PC-3 (cell line): Measurements from ENCODE around the gene ABLIM1. TPM values are rescaled to one million over a fixed set of nuclear protein-coding genes. Genes with fewer than 3 reads are reported as not detected.

Experiments
- ATAC-seq: fragments of 200-7000 bp; cut with Tn5 transposase; 2 replicates; pipeline ENCODE4 v1.9.1; 2020; ENCODE audit warnings: mild to moderate bottlenecking, moderate library complexity
- BruUV-seq: library from RNA; stranded (reverse); fragments of 400-500 nt; replicated peaks from 2 replicates; lab custom pipeline; 2021; lab: Mats Ljungman, UMichigan
- CTCF ChIA-PET: fragments of 300-600 bp; sonication (Branson Sonifier 250); formaldehyde crosslinking; loops from one replicate; lab custom pipeline; 2022; ENCODE audit warnings: antibody characterized with exemption; lab: Charles Lee
- POLR2A ChIA-PET: fragments of 300-600 bp; sonication (Branson Sonifier 250); formaldehyde crosslinking; loops from one replicate; lab custom pipeline; 2022; ENCODE audit warnings: antibody characterized with exemption; ENCODE audit not compliant: unreplicated experiment; lab: Charles Lee
- DNase-seq: peaks from one replicate; pipeline ENCODE4 v3.0.0-alpha.2; 2015
- H2AFZ ChIP-seq: fragments of 300-600 bp; sonication (generic); 2 replicates; pipeline ENCODE4 v1.6.0; 2016; ENCODE audit warnings: antibody characterized with exemption, low read length
- H3F3A ChIP-seq: fragments of 300-600 bp; sonication (generic); one replicate; pipeline ENCODE4 v1.6.0; 2017; ENCODE audit warnings: antibody characterized with exemption, low read length, control low read depth, mild to moderate bottlenecking; ENCODE audit not compliant: unreplicated experiment
- H3K27ac ChIP-seq: fragments of 300-600 bp; sonication (generic); 2 replicates; pipeline ENCODE4 v1.5.1; 2016; ENCODE audit warnings: mild to moderate bottlenecking, low read length
- H3K27me3 ChIP-seq: fragments of 300-600 bp; sonication (generic); 2 replicates; pipeline ENCODE4 v1.6.1; 2016; ENCODE audit warnings: low read length, mixed read lengths
- H3K36me3 ChIP-seq: fragments of 300-600 bp; sonication (generic); 2 replicates; pipeline ENCODE4 v1.6.1; 2016; ENCODE audit warnings: low read depth, mixed run types, low read length, mixed read lengths
- H3K4me1 ChIP-seq: fragments of 300-600 bp; sonication (generic); 2 replicates; pipeline ENCODE4 v1.5.1; 2016; ENCODE audit warnings: low read length; ENCODE audit not compliant: insufficient read depth
- H3K4me2 ChIP-seq: fragments of 300-600 bp; sonication (generic); 2 replicates; pipeline ENCODE4 v1.6.0; 2016; ENCODE audit warnings: low read length
- H3K4me3 ChIP-seq: fragments of 300-600 bp; sonication (generic); 2 replicates; pipeline ENCODE4 v1.5.1; 2016; ENCODE audit warnings: mild to moderate bottlenecking, low read length, mixed read lengths
- H3K79me2 ChIP-seq: fragments of 300-600 bp; sonication (generic); 2 replicates; pipeline ENCODE4 v1.6.1; 2017; ENCODE audit warnings: low read length, mixed read lengths
- H3K9ac ChIP-seq: fragments of 300-600 bp; sonication (generic); 2 replicates; pipeline ENCODE4 v1.6.0; 2016; ENCODE audit warnings: mild to moderate bottlenecking, low read length
- H3K9me2 ChIP-seq: fragments of 300-600 bp; sonication (generic); replicated peaks from 2 replicates; pipeline ENCODE4 v1.6.1; 2016; ENCODE audit warnings: mixed run types, low read length, mixed read lengths
- H3K9me3 ChIP-seq: fragments of 300-600 bp; sonication (generic); 2 replicates; pipeline ENCODE4 v1.6.1; 2016; ENCODE audit warnings: low read length, mixed read lengths
- H4K20me1 ChIP-seq: fragments of 300-600 bp; sonication (generic); 2 replicates; pipeline ENCODE4 v1.6.1; 2016; ENCODE audit warnings: low read length, mixed read lengths
- CTCF ChIP-seq: fragments of 300-600 bp; sonication (generic); conservative IDR thresholded peaks from 2 replicates; pipeline ENCODE4 v1.5.1; 2017; ENCODE audit warnings: antibody characterized with exemption, low read depth, mild to moderate bottlenecking, low read length
- EZH2 ChIP-seq: fragments of 300-600 bp; sonication (generic); IDR thresholded peaks from one replicate; pipeline ENCODE4 v1.6.1; 2017; ENCODE audit warnings: antibody characterized with exemption, mild to moderate bottlenecking, low read length; ENCODE audit not compliant: unreplicated experiment
- EZH2phosphoT487 ChIP-seq: fragments of 300-600 bp; sonication (generic); IDR thresholded peaks from 2 replicates; pipeline ENCODE4 v1.6.1; 2018; ENCODE audit warnings: mild to moderate bottlenecking, antibody characterized with exemption, low read length, borderline replicate concordance
- intact Hi-C: fragments of 100-400 bp; cut with micrococcal nuclease; formaldehyde crosslinking; loops from 2 replicates; pipeline ENCODE4 v1.9.0; 2023
- total RNA-seq: library from RNA; depleted of rRNA; stranded (reverse); fragments of >200 nt; gene quantifications from 2 replicates; pipeline ENCODE4 v1.2.3, GENCODE V29; 2014

ABLIM1 gene
- total RNA-seq, 1 experiment from 2014 or later, result 12.3 TPM

GRCh38 chr10:114638821-114639625, 19.1 kb downstream of the ABLIM1 start:
- no peaks in the 10 kb centered on the region for H3K9me3 ChIP-seq
- ATAC-seq (no peak), DNase-seq (no peak)
- no TSS peak for BruUV-seq
- ChIA-PET POLR2A (no interaction called here), CTCF (no interaction called here)
- no peaks in the 10 kb centered on the region for H3K36me3 ChIP-seq
- no peaks in the 10 kb centered on the region for H3K27me3 ChIP-seq
- no peaks in the 10 kb centered on the region for H3F3A ChIP-seq
- H3K9me2 ChIP-seq, result no peaks in the 10 kb centered on the region
- no peak overlapping the region for H3K4me2 ChIP-seq
- H3K4me3 ChIP-seq, result no peak overlapping the region
- H3K27ac ChIP-seq, result no peak overlapping the region
- H3K9ac ChIP-seq, result no peak overlapping the region
- no peak for TF ChIP-seq EZH2
- TF ChIP-seq EZH2phosphoT487, result no peak
- TF ChIP-seq CTCF, result no peak
- intact Hi-C loops, result no loop called here
- H3K4me1 ChIP-seq, result peaks cover 15% of the 10 kb centered on the region
- H3K79me2 ChIP-seq, result no peaks in the 10 kb centered on the region
- H4K20me1 ChIP-seq, result no peaks in the 10 kb centered on the region
- H2AFZ ChIP-seq, result no peak overlapping the region

GRCh38 chr10:114635797-114636550, 22.1 kb downstream of the ABLIM1 start:
- Histone ChIP-seq H3K4me3 (no peak overlapping the region), H3K9me2 (no peaks in the 10 kb centered on the region), H3F3A (no peaks in the 10 kb centered on the region), H3K27ac (no peak overlapping the region), H3K79me2 (no peaks in the 10 kb centered on the region), H3K27me3 (no peaks in the 10 kb centered on the region), H3K9me3 (no peaks in the 10 kb centered on the region), H3K4me1 (peaks cover 39% of the 10 kb centered on the region), H3K36me3 (no peaks in the 10 kb centered on the region), H2AFZ (no peak overlapping the region), H3K4me2 (peak overlapping the region; percentile 70; the same call in 1 of the 2 replicates), H4K20me1 (no peaks in the 10 kb centered on the region), H3K9ac (no peak overlapping the region)
- ChIA-PET POLR2A (no interaction called here), CTCF (no interaction called here)
- intact Hi-C loops, result no loop called here
- no TSS peak for BruUV-seq
- TF ChIP-seq EZH2 (no peak), EZH2phosphoT487 (no peak), CTCF (no peak)
- ATAC-seq (no peak), DNase-seq (no peak)
